HepG2 (cell line): ENCODE data around the gene ZIK1. TPM values are rescaled to one million over a fixed set of nuclear protein-coding genes. Genes with fewer than 3 reads are reported as not detected.
A peak's percentile ranks its signal among the peaks of the same experiment; 100 is the strongest.

ENCODE experiments used
- AHR ChIP-seq: IDR thresholded peaks from 2 replicates; pipeline ENCODE4 v1.6.1; 2018; ENCODE audit warnings: missing genetic modification reagents, missing compliant biosample characterization
- BRCA1 ChIP-seq: sonication (generic); formaldehyde crosslinking; IDR thresholded peaks from 2 replicates; pipeline ENCODE4 v1.4.0; 2020; ENCODE audit warnings: missing genetic modification reagents
- E2F5 ChIP-seq: sonication (generic); formaldehyde crosslinking; conservative IDR thresholded peaks from 2 replicates; pipeline ENCODE4 v1.4.0; 2020; ENCODE audit warnings: missing genetic modification reagents
- EP300 ChIP-seq, 3 experiments: sonication (generic) in 1 of 3; formaldehyde crosslinking in 1 of 3; IDR thresholded peaks; 2 replicates each; pipeline versions ENCODE4 v1.5.1 to v1.6.1; 2011 to 2020; ENCODE audit warnings: low read depth in 2 of 3, low read length in 2 of 3, borderline replicate concordance in 1 of 3, improper control_type of control experiment in 1 of 3, mild to moderate bottlenecking in 1 of 3, missing genetic modification reagents in 1 of 3, moderate library complexity in 1 of 3
- IRX3 ChIP-seq: sonication (generic); formaldehyde crosslinking; IDR thresholded peaks from 2 replicates; pipeline ENCODE4 v1.8.1; 2023; ENCODE audit warnings: mild to moderate bottlenecking, low read depth, missing genetic modification reagents, borderline replicate concordance
- MAZ ChIP-seq, 2 experiments: sonication (generic) in 1 of 2; formaldehyde crosslinking in 1 of 2; IDR thresholded peaks; 2 replicates each; pipeline versions ENCODE4 v1.5.0 to v1.6.1; 2012 to 2020; ENCODE audit warnings: low read depth in 2 of 2, mild to moderate bottlenecking in 2 of 2, borderline replicate concordance in 1 of 2, improper control_type of control experiment in 1 of 2, low read length in 1 of 2, missing genetic modification reagents in 1 of 2, moderate library complexity in 1 of 2
- MED8 ChIP-seq: sonication (generic); formaldehyde crosslinking; IDR thresholded peaks from 2 replicates; pipeline ENCODE4 v1.8.1; 2023; ENCODE audit warnings: mild to moderate bottlenecking, missing genetic modification reagents; ENCODE audit not compliant: insufficient replicate concordance
- NPAS2 ChIP-seq: sonication (generic); formaldehyde crosslinking; IDR thresholded peaks from 2 replicates; pipeline ENCODE4 v1.8.0; 2022; ENCODE audit warnings: mild to moderate bottlenecking, missing genetic modification reagents, borderline replicate concordance
- NR2C2 ChIP-seq: sonication (generic); formaldehyde crosslinking; IDR thresholded peaks from 2 replicates; pipeline ENCODE4 v1.4.0; 2020; ENCODE audit warnings: missing genetic modification reagents, mild to moderate bottlenecking, moderate library complexity, borderline replicate concordance
- PITX1 ChIP-seq: sonication (generic); formaldehyde crosslinking; IDR thresholded peaks from 2 replicates; pipeline ENCODE4 v1.5.1; 2020; ENCODE audit warnings: mild to moderate bottlenecking, missing genetic modification reagents
- POLR2A ChIP-seq, 2 experiments: IDR thresholded peaks; 2 replicates each; pipeline ENCODE4 v1.6.1; 2011; ENCODE audit warnings: low read depth in 2 of 2, low read length in 2 of 2, mild to moderate bottlenecking in 1 of 2, moderate library complexity in 1 of 2; ENCODE audit not compliant: insufficient read depth in 1 of 2
- SPEN ChIP-seq: sonication (generic); formaldehyde crosslinking; IDR thresholded peaks from 2 replicates; pipeline ENCODE4 v1.5.1; 2020; ENCODE audit warnings: low read depth, mild to moderate bottlenecking, missing genetic modification reagents
- SUZ12 ChIP-seq: fragments of 150-350 bp; IDR thresholded peaks from 2 replicates; pipeline ENCODE4 v1.6.1; 2014; ENCODE audit warnings: low read depth, low read length
- TFAP4 ChIP-seq: sonication (generic); IDR thresholded peaks from 2 replicates; pipeline ENCODE4 v1.6.1; 2016; ENCODE audit warnings: low read depth, borderline replicate concordance
- ZNF225 ChIP-seq: sonication (generic); formaldehyde crosslinking; IDR thresholded peaks from 2 replicates; pipeline ENCODE4 v1.4.0; 2020; ENCODE audit warnings: mild to moderate bottlenecking, missing genetic modification reagents
- ZNF724P ChIP-seq: sonication (generic); formaldehyde crosslinking; IDR thresholded peaks from 2 replicates; pipeline ENCODE4 v1.8.0; 2022; ENCODE audit warnings: missing genetic modification reagents, borderline replicate concordance
- polyA plus RNA-seq, 8 experiments: library from polyadenylated mRNA; depleted of rRNA in 3 of 8; stranded (reverse) in 7 of 8; unstranded in 1 of 8; fragments of >200 nt; fragmentation: Illumina TruSeq in 4 of 8; extraction: Trizol in 4 of 8; gene quantifications; 2 replicates each; pipeline versions ENCODE4 v1.2.1 to v1.2.3, GENCODE V29; 2011 to 2016; ENCODE audit warnings: low read depth in 4 of 8, missing spikeins in 1 of 8, mixed read lengths in 1 of 8; ENCODE audit not compliant: insufficient read depth in 1 of 8
- total RNA-seq, 5 experiments: library from RNA; depleted of rRNA; stranded (reverse); fragments of >200 nt; fragmentation: Illumina TruSeq; extraction: Trizol; gene quantifications; 2 replicates each; pipeline ENCODE4 v1.2.3, GENCODE V29; 2016; ENCODE audit warnings: low read depth in 1 of 5
- TF ChIP-seq, protein P1 (sequence below): sonication (generic); formaldehyde crosslinking; IDR thresholded peaks from 2 replicates; pipeline ENCODE4 v1.8.1; 2023; ENCODE audit warnings: mild to moderate bottlenecking, missing genetic modification reagents
- TF ChIP-seq, protein P2 (sequence below): sonication (generic); formaldehyde crosslinking; IDR thresholded peaks from 2 replicates; pipeline ENCODE4 v1.5.1; 2020; ENCODE audit warnings: mild to moderate bottlenecking, missing genetic modification reagents, moderate library complexity
- TF ChIP-seq, protein P3 (sequence below): sonication (generic); formaldehyde crosslinking; IDR thresholded peaks from 2 replicates; pipeline ENCODE4; 2020; ENCODE audit warnings: missing genetic modification reagents, mild to moderate bottlenecking, borderline replicate concordance

The ZIK1 gene
- total and polyA plus RNA-seq, 2 of the 13 experiments (the other 11 are each of a cell fraction or from before 2014, with no cell fraction given) = 2.1 to 7.2 TPM

GRCh38 chr19:57599761-57600383 lies 15.9 kb downstream of the ZIK1 start, which contains the start of gene ZNF530 (continued):
- TF ChIP-seq MED8 (CRISPR knock-in tag) (no peak), NPAS2 (no peak), IRX3 (0 out of 2 replicates have a peak, but pooled peaks have one; percentile 70), BRCA1 (CRISPR knock-in tag) (no peak), POLR2A (IDR thresholded peaks at IDR 0.05; ENCODE audit: insufficient read depth in 1 of 2, low read depth in 2 of 2, low read length in 2 of 2) (peak in 1 of 2 experiments; percentile 44; a peak in 1 of 4 replicates), ZNF225 (0 out of 2 replicates have a peak, but pooled peaks have one; percentile 64), AHR (CRISPR knock-in tag) (no peak), NR2C2 (CRISPR knock-in tag) (peak; percentile 85), PITX1 (CRISPR knock-in tag) (peak; percentile 71), MAZ (IDR thresholded peaks at IDR 0.05; ENCODE audit: borderline replicate concordance, low read depth, low read length) (peak; percentile 77), MAZ (CRISPR knock-in tag; IDR thresholded peaks at IDR 0.05; ENCODE audit: low read depth) (0 out of 2 replicates have a peak, but pooled peaks have one; percentile 45), TFAP4 (0 out of 2 replicates have a peak, but pooled peaks have one; percentile 34), ZNF724P (CRISPR knock-in tag) (peak; percentile 77; the same call in 1 of the 2 replicates), E2F5 (CRISPR knock-in tag) (peak; percentile 87), SUZ12 (peak; percentile 72), EP300 (IDR thresholded peaks at IDR 0.05; ENCODE audit: low read depth in 2 of 2, low read length in 2 of 2) (0 out of 4 replicates have a peak, but pooled peaks of 1 of the 2 experiments have one; percentile 12), EP300 (CRISPR knock-in tag; IDR thresholded peaks at IDR 0.05; ENCODE audit: borderline replicate concordance) (no peak), SPEN (CRISPR knock-in tag) (peak; percentile 89)
- TF ChIP-seq, protein P1, sequence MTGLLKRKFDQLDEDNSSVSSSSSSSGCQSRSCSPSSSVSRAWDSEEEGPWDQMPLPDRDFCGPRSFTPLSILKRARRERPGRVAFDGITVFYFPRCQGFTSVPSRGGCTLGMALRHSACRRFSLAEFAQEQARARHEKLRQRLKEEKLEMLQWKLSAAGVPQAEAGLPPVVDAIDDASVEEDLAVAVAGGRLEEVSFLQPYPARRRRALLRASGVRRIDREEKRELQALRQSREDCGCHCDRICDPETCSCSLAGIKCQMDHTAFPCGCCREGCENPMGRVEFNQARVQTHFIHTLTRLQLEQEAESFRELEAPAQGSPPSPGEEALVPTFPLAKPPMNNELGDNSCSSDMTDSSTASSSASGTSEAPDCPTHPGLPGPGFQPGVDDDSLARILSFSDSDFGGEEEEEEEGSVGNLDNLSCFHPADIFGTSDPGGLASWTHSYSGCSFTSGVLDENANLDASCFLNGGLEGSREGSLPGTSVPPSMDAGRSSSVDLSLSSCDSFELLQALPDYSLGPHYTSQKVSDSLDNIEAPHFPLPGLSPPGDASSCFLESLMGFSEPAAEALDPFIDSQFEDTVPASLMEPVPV (CRISPR knock-in tag) = peak; percentile 56; the same call in 1 of the 2 replicates
- TF ChIP-seq, protein P2, sequence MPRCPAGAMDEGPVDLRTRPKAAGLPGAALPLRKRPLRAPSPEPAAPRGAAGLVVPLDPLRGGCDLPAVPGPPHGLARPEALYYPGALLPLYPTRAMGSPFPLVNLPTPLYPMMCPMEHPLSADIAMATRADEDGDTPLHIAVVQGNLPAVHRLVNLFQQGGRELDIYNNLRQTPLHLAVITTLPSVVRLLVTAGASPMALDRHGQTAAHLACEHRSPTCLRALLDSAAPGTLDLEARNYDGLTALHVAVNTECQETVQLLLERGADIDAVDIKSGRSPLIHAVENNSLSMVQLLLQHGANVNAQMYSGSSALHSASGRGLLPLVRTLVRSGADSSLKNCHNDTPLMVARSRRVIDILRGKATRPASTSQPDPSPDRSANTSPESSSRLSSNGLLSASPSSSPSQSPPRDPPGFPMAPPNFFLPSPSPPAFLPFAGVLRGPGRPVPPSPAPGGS (CRISPR knock-in tag) = peak; percentile 72; the same call in 1 of the 2 replicates
- TF ChIP-seq, protein P3, sequence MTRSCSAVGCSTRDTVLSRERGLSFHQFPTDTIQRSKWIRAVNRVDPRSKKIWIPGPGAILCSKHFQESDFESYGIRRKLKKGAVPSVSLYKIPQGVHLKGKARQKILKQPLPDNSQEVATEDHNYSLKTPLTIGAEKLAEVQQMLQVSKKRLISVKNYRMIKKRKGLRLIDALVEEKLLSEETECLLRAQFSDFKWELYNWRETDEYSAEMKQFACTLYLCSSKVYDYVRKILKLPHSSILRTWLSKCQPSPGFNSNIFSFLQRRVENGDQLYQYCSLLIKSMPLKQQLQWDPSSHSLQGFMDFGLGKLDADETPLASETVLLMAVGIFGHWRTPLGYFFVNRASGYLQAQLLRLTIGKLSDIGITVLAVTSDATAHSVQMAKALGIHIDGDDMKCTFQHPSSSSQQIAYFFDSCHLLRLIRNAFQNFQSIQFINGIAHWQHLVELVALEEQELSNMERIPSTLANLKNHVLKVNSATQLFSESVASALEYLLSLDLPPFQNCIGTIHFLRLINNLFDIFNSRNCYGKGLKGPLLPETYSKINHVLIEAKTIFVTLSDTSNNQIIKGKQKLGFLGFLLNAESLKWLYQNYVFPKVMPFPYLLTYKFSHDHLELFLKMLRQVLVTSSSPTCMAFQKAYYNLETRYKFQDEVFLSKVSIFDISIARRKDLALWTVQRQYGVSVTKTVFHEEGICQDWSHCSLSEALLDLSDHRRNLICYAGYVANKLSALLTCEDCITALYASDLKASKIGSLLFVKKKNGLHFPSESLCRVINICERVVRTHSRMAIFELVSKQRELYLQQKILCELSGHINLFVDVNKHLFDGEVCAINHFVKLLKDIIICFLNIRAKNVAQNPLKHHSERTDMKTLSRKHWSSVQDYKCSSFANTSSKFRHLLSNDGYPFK = peak; percentile 77; the same call in 1 of the 2 replicates
